DMS53 (cell line): ENCODE data around the gene FAM90A26.
"Not testable (repeated sequence)": the region's sequence is repeated elsewhere in the genome, so short reads cannot be mapped to it uniquely, and the experiment has no call there.

Experiments used
- DNase-seq: peaks from one replicate; lab custom pipeline; 2025; lab: John Stamatoyannopoulos, UW

Gene FAM90A26

GRCh38 chr4:9160046-9160445 lies 10.2 kb upstream of the FAM90A26 start:
- not testable (repeated sequence) for DNase-seq

GRCh38 chr4:9165990-9166389 lies 4.2 kb upstream of the FAM90A26 start:
- not testable (repeated sequence) for DNase-seq

DNA sequence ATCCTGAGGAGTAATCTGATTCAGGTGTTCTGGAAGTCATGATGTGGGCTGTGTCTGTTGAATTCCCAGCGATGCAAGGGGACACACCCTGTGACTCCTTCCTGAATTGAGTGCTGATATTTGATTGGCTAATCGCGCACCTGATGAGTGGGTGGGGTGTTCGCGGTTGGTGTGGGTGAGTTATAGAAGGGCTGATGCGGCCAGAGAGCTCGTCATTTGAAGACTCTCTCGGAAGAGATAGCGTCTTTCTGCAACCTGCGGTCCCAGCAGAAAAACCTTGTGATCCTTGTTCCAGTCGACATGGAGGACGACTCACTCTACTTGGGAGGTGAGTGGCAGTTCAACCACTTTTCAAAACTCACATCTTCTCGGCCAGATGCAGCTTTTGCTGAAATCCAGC lies 40.1 kb downstream of the FAM90A26 start, which contains the start of gene USP17L10:
TSS of gene USP17L10 (plus strand) at position 301 of the 400 bp plus-strand sequence. CDS start at position 301, 0 bp downstream.
- DNase-seq = not testable (repeated sequence)

- not testable (repeated sequence) for DNase-seq
Observed at GRCh38 chr4:9214701-9215100, 44.5 kb downstream of the FAM90A26 start.

DNA sequence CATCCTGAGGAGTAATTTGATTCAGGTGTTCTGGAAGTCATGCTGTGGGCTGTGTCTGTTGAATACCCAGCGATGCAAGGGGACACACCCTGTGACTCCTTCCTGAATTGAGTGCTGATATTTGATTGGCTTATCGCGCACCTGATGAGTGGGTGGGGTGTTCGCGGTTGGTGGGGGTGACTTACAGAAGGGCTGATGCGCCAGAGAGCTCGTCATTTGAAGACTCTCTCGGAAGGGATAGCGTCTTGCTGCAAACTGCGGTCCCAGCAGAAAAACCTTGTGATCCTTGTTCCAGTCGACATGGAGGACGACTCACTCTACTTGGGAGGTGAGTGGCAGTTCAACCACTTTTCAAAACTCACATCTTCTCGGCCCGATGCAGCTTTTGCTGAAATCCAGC lies 44.9 kb downstream of the FAM90A26 start, which contains the start of gene USP17L11:
TSS of gene USP17L11 (plus strand) at position 301 of the 400 bp plus-strand sequence. CDS start at position 301, 0 bp downstream.
- not testable (repeated sequence) for DNase-seq

DNA sequence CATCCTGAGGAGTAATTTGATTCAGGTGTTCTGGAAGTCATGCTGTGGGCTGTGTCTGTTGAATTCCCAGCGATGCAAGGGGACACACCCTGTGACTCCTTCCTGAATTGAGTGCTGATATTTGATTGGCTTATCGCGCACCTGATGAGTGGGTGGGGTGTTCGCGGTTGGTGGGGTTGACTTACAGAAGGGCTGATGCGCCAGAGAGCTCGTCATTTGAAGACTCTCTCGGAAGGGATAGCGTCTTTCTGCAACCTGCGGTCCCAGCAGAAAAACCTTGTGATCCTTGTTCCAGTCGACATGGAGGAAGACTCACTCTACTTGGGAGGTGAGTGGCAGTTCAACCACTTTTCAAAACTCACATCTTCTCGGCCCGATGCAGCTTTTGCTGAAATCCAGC lies 49.6 kb downstream of the FAM90A26 start, which contains the start of gene USP17L12:
TSS of gene USP17L12 (plus strand) at position 301 of the 400 bp plus-strand sequence. CDS start at position 301, 0 bp downstream.
- DNase-seq = not testable (repeated sequence)

- DNase-seq = not testable (repeated sequence)
Observed at GRCh38 chr4:9224596-9224995, 54.4 kb downstream of the FAM90A26 start, which contains the start of gene USP17L13. Gene USP17L13 (plus strand): TSS chr4:9224896. CDS start chr4:9224896, 0 bp downstream.
